ENCODE results near the gene CLN5.
"Not testable (repeated sequence)": the region's sequence is repeated elsewhere in the genome, so short reads cannot be mapped to it uniquely, and the experiment has no call there.

The CLN5 gene

GRCh38 chr13:76991796-76992547 lies at the start of gene CLN5:
Gene CLN5, plus strand, starts transcription at chr13:76992081. Its CDS starts 18 bp downstream, at chr13:76992099.
- DNase-seq = peak; percentile 91

DNA sequence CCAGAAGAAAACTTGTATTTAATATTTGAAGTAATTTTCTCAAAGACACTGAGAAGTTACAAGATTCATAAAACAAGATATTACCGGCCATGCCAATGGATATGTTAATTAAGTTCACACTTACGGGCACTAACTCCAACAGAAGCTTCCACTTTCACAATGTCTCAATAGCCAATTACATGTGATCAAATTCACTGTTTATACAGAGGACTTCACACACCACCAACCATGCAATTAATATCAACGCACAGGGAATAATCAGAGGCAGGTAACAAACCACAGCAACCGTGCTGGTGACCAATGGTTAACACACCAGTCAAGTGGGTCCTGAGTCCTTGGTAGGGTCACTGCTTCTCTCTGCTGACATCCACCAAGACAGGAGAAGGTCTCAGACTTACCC lies 49.5 kb upstream of the CLN5 start:
- DNase-seq = no peak

DNA sequence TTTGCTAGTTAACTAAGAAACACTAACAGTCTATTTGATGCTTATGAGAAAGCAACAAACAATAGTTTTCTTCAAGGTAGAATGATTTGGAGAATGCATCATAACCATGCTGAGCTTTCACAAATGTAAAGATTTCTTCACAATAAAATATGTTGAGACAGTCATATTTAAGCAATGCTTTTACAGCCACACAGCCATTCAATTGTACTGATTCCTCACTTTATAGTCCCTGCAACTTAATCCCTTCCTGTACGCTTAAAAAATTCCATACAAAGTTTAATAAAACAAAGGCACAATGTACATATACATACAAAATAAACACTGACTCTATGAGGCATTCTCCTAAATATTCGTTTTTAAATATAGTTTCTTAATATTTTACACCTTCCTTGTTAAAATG lies 48.2 kb upstream of the CLN5 start:
- DNase-seq = no peak

GRCh38 chr13:76944456-76944855 lies 47.4 kb upstream of the CLN5 start:
- no peak for DNase-seq

- DNase-seq = no peak
These were observed 43.7 kb upstream of the CLN5 start, which contains the start of gene ACOD1 for GRCh38 chr13:76948149-76948548. Gene ACOD1, plus strand, starts transcription at chr13:76948511. Its CDS starts 48 bp downstream, at chr13:76948559.

- no peak for DNase-seq
These were observed 41.8 kb upstream of the CLN5 start for GRCh38 chr13:76950101-76950500.

DNA sequence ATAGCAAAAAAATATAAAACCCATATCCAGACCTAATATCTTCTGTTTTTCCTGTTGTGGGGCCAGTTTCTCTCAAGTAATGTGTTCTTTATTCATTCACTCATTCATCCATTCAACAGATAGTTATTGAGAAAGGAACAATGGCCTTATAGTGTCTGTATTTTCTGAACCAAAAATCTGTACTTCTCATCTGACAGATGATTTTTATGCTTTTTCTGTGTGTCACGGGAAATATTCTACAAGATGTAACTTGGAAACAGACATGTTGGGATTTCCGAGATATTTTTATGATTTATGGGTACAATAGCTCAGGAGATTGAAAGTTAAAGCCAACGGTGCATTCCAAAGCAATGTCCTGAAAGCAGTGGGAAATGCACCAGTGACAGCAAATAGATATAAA lies 37.9 kb upstream of the CLN5 start:
- DNase-seq = no peak

- no peak for DNase-seq
These were observed 37.3 kb upstream of the CLN5 start for GRCh38 chr13:76954538-76954937.

GRCh38 chr13:76955193-76955592 lies 36.7 kb upstream of the CLN5 start:
- DNase-seq = no peak

- DNase-seq = no peak
These were observed 36.2 kb upstream of the CLN5 start for GRCh38 chr13:76955661-76956060.

DNA sequence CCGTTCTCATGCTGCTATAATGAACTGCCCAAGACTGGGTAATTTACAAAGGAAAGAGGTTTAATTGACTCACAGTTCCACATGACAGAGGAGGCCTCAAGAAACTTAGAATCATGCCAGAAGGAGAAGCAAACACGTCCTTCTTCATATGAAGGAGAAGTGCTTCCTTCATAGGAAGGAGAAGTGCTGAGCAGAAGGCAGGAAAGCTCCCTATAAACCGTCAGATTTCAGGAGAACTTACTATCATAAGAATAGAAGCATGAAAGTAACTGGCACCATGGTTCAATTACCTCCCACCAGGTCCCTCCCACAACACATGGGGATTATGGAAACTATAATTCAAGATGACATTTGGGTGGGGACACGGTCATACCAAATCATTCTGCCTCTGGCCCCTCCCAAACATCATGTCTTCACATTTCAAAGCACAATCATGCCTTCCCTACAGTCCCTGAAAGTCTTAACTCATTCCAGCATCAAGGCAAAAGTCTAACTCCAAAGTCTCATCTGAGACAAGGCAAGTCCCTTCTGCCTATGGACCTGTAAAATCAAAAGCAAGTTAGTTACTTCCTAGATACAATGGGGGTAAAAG lies 32.9 kb upstream of the CLN5 start:
- no peak for DNase-seq

DNA sequence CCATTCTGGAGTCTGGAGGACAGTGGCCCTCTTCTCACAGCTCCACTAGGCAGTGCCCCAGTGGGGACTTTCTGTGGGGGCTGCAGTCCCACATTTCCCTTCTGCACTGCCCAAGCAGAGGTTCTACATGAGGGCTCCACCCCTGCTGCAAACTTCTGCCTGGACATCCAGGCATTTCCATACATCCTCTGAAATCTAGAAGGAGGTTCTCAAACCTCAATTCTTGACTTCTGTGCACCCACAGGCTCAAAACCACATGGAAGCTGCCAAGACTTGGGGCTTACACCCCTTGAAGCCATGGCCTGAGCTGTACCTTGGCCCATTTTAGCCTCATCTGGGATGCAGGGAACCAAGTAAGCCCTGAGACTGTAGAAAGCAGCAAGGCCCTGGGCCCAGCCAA lies 32.1 kb upstream of the CLN5 start:
- DNase-seq = not testable (repeated sequence)

GRCh38 chr13:76965759-76966421 lies 26.0 kb upstream of the CLN5 start:
- DNase-seq = peak; percentile 11

DNA sequence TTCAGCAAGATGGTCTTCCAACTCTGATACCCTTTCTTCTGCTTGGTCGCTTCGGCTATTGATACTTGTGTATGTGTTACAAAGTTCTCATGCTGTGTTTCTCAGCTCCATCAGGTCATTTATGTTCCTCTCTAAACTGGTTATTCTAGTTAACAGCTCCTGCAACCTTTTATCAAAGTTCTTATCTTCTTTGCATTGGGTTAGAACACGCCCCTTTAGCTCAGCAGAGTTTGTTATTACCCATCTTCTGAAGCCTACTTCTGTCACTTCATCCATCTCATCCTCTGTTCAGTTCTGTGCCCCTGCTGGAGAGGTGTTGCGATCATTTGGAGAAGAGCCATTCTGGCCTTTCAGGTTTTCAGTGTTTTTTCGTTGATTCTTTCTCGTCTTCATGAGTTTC lies 24.9 kb upstream of the CLN5 start:
- DNase-seq = no peak

DNA sequence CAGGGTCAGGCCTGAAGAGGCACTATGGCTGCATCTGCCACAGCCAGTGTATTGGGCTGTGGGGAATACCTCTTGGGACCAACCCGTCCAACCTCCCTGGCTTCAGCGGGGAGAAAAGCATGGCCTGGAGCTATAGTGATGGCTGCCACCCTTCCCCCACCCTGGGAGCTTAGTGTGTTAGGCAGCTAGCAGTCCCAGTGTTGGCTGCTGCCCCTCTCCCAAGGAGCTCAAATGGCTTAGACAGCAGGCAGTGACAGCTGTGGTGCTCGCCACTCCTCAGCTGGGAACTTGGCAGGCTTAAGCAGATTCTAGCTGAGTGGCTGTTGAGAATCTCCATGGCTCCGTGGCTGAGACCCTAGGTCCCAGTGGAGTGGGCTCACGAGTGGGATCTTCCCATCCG lies 23.8 kb upstream of the CLN5 start:
- peak; percentile 83 for DNase-seq

DNA sequence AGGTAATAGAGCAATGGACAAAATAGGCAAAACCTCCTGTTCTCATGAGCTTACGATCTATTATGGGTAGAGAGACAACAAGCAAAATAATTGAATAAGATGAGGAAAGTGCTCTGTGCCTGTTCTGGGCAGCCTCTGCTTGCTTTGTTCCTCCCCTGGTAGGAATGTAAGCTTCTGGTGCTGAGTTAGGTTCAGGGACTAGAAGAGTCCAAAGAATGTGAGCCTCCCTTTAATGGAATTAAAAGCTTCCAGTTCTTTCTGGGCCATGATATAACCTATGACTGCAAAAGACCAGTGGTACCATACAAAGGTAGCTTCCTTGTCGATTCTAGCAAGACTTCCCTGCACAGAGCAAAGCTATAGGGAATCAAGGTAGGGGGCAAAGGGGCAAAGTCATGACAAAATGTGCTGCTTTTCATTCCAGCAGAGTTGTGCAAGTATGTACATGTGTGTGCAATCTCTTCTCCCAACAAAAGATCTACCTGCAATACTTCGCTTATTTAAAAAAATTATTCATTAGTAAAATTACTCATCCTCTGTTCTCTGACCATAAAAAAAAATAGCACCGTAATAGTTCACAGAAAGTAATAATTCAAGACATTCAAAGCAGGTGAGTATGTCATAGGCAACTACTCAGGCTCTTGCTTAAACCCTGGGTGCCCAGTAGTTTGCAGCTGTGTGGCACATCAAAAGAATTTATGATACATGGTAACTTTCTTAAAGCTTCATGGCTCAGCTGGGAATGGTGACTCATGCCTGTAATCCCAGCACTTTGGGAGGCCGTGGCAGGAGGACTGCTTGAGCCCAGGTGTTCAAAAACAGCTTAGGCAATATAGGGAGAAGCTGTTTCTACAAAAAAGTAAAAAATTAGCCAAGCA lies 22.2 kb upstream of the CLN5 start:
- no peak for DNase-seq

DNA sequence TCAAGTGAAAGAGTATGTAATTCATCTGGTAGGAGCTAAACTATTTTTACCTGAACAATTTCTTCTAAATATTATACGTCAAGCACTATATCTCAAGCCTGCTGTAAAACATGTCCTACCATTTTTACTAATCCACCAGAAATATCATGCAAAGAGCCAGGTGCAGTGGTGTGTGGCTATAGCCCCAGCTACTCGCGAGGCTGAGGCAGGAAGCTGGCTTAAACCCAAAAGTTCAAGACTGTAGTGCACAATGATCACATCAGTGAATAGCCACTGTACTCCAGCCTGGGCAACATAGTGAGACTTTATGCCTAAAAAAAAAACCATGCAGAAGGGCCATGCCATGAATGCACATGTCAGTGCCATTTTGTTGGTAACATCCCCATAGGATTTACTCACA lies 20.7 kb upstream of the CLN5 start:
- no peak for DNase-seq

DNA sequence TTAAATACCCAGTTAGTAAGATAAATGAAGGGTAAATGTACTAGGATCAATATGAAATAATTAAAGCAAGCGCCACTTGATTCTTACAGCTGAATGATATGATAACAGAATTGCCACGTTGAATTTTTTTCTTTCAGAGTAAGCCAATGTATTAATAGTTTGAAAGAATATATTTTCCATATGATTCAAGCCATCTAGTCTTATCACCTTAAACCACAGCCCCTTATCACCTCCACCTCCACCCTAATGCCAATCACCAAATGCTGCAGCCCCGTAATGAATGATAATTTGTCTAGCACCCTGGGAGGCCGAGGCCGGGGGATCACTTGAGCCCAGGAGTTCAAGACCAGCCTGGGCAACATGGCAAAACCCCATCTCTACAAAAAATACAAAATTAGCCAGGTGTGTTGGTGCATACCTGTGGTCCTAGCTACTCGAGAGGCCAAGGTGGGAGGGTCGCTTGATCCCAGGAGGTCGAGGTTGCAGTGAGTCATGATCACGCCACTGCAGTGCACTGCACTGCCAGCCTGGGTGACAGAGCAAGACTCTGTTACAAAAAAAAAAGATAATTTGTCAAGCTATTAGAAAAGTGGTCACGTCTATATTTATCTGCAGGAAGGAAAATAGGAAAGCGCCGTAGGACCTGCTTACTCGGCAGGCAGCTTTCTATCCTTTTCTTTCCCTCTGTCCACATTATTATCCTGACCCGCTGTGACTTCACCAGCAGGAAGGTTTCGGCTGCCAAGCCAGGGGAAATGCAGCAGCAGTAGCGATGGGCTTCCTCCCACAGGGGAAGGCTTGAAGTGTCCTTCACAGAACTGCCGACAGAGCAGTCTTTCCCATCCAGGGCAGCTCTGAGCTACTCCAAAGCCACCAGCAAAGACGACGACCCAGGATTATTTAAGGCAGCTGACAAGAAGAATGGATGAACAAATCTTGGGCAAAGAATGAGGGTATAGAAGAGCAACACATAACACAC lies 19.7 kb upstream of the CLN5 start:
- DNase-seq = no peak

GRCh38 chr13:76973920-76974617 lies 17.8 kb upstream of the CLN5 start:
- no peak for DNase-seq

GRCh38 chr13:76974618-76974975 lies 17.3 kb upstream of the CLN5 start:
- DNase-seq = no peak

GRCh38 chr13:76975863-76976262 lies 16.0 kb upstream of the CLN5 start:
- no peak for DNase-seq

All from NCI-H2171 (cell line).